Measurements from ENCODE around the gene MYO18A. TPM values are rescaled to one million over a fixed set of nuclear protein-coding genes. Genes with fewer than 3 reads are reported as not detected.

Gene MYO18A
- total and polyA plus RNA-seq, 11 donors = 83.5 to 340 (median 300) TPM

- H3K9me3 ChIP-seq = no peaks in the 10 kb centered on the region
- peaks cover 9 to 75% (median 57%) of the 10 kb centered on the region in 12 donors for H3K4me1 ChIP-seq
- H3K27me3 ChIP-seq = no peaks in the 10 kb centered on the region
- H3K36me3 ChIP-seq = peaks cover 0 to 27% (median 11%) of the 10 kb centered on the region in 9 donors
- no peak for ATAC-seq
- TF ChIP-seq POLR2A (IDR thresholded peaks at IDR 0.05) = no peak
- TF ChIP-seq CTCF (IDR thresholded peaks at IDR 0.05) = no peak
- intact Hi-C loops (cut with DNase I) = no loop called here
- WGBS, 4 donors = 39 to 70% (median 42%) methylated on average over 12 to 13 of the region's 13 CpGs
- peak overlapping the region in 9 of 12 donors; percentile 46 to 70 (median 61) for H3K4me3 ChIP-seq
- DNase-seq = peak in 2 of 5 donors; percentile 25 to 33
- peak overlapping the region; percentile 76 to 97 (median 92) for H3K27ac ChIP-seq
These were observed 41.8 kb downstream of the MYO18A start for GRCh38 chr17:29138184-29138955.

GRCh38 chr17:29136998-29137730 lies 43.0 kb downstream of the MYO18A start:
- Histone ChIP-seq H3K4me1 (peaks cover 9 to 80% (median 64%) of the 10 kb centered on the region in 12 donors), H3K4me3 (no peak overlapping the region), H3K27me3 (no peaks in the 10 kb centered on the region), H3K9me3 (no peaks in the 10 kb centered on the region), H3K27ac (peak overlapping the region in 2 of 12 donors; percentile 86 to 92), H3K36me3 (peaks cover 0 to 27% (median 11%) of the 10 kb centered on the region in 9 donors)
- no peak for ATAC-seq
- DNase-seq = peak in 1 of 5 donors; percentile 5
- no peak for TF ChIP-seq POLR2A (IDR thresholded peaks at IDR 0.05)
- WGBS, 4 donors = 62 to 73% (median 69%) methylated on average over 8 of the region's 8 CpGs
- intact Hi-C loops (cut with DNase I) = no loop called here

- Histone ChIP-seq H3K4me1 (peaks cover 3 to 73% (median 58%) of the 10 kb centered on the region in 12 donors), H3K36me3 (peaks cover 0 to 27% (median 11%) of the 10 kb centered on the region in 9 donors), H3K27ac (no peak overlapping the region), H3K9me3 (no peaks in the 10 kb centered on the region), H3K27me3 (no peaks in the 10 kb centered on the region), H3K4me3 (no peak overlapping the region)
- ATAC-seq = no peak
- intact Hi-C loops (cut with DNase I) = no loop called here
- WGBS, 4 donors = 60 to 72% (median 66%) methylated on average over 2 of the region's 2 CpGs
- no peak for DNase-seq
- TF ChIP-seq CTCF (IDR thresholded peaks at IDR 0.05) (no peak), POLR2A (IDR thresholded peaks at IDR 0.05) (no peak)
These were observed 44.7 kb downstream of the MYO18A start for GRCh38 chr17:29135464-29135863.

GRCh38 chr17:29133121-29133713 lies 47.0 kb downstream of the MYO18A start:
- Histone ChIP-seq H3K9me3 (no peaks in the 10 kb centered on the region), H3K27ac (peak overlapping the region; percentile 51 to 91 (median 85)), H3K4me3 (peak overlapping the region in 5 of 12 donors; percentile 7 to 18 (median 10)), H3K4me1 (peaks cover 3 to 66% (median 47%) of the 10 kb centered on the region in 12 donors), H3K27me3 (no peaks in the 10 kb centered on the region), H3K36me3 (peaks cover 0 to 42% (median 17%) of the 10 kb centered on the region in 9 donors)
- TF ChIP-seq POLR2A (IDR thresholded peaks at IDR 0.05) = no peak
- TF ChIP-seq CTCF (IDR thresholded peaks at IDR 0.05) = no peak
- ATAC-seq = peak; percentile 94 to 97 (median 96)
- intact Hi-C loops (cut with DNase I) = no loop called here
- peak in 4 of 5 donors; percentile 69 to 86 (median 72) for DNase-seq
- 49 to 67% (median 51%) methylated on average over 1 to 4 of the region's 4 CpGs for WGBS, 4 donors
